Measurements from ENCODE around the gene AGTPBP1. TPM values are rescaled to one million over a fixed set of nuclear protein-coding genes. Genes with fewer than 3 reads are reported as not detected.
"Not testable (repeated sequence)": the region's sequence is repeated elsewhere in the genome, so short reads cannot be mapped to it uniquely, and the experiment has no call there.

Gene AGTPBP1
- total and polyA plus RNA-seq, 2 of the 8 experiments (the other 6 are each of a cell fraction or from before 2014, with no cell fraction given) = 13.4 to 65.2 TPM

DNA sequence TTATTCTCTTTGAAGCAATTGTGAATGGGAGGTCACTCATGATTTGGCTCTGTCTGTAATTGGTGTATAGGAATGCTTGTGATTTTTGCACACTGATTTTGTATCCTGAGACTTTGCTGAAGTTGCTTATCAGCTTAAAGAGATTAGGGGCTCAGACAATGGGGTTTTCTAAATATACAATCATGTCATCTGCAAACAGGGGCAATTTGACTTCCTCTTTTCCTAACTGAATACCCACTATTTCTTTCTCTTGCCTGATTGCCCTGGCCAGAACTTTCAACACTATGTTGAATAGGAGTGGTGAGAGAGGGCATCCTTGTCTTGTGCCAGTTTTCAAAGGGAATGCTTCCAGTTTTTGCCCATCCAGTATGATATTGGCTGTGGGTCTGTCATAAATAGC is 22.3 kb downstream of the AGTPBP1 start:
- H3K27me3 ChIP-seq (replicated peaks in 1 of 4; ENCODE audit: control insufficient read depth in 3 of 4, extremely low read depth in 1 of 4, insufficient read depth in 3 of 4, low read length in 3 of 4); H2BK12ac ChIP-seq (ENCODE audit: low read depth, low read length); H4K5ac ChIP-seq (ENCODE audit: insufficient read length, low read depth, low read length); H2BK120ac ChIP-seq (replicated peaks; ENCODE audit: low read depth, low read length); H3K18ac ChIP-seq (ENCODE audit: extremely low read depth, low read length); H3K4ac ChIP-seq (replicated peaks; ENCODE audit: insufficient read length, low read depth, low read length); H2BK15ac ChIP-seq (ENCODE audit: low read length); H2BK20ac ChIP-seq (ENCODE audit: low read length); DNase-seq (ENCODE audit: low read depth in 1 of 2, low spot score in 2 of 2); H3K9me3 ChIP-seq (ENCODE audit: insufficient read depth in 2 of 2, low read depth in 1 of 2, low read length in 1 of 2); H3K27ac ChIP-seq (ENCODE audit: low read depth, low read length); FAIRE-seq; H2BK5ac ChIP-seq (ENCODE audit: low read depth, low read length); H3K14ac ChIP-seq (ENCODE audit: insufficient read length); H3K23me2 ChIP-seq (ENCODE audit: low read depth, low read length); H3K4me3 ChIP-seq (ENCODE audit: extremely low read depth in 1 of 4, insufficient read depth in 2 of 4, low read depth in 3 of 4, low read length in 4 of 4); H3K36me3 ChIP-seq (ENCODE audit: control insufficient read depth in 2 of 4, insufficient read depth in 4 of 4, low read length in 3 of 4); POLR2A ChIA-PET (ENCODE audit: partially characterized antibody); H3K23ac ChIP-seq (ENCODE audit: insufficient read length); H3K9ac ChIP-seq (replicated peaks in 1 of 4; ENCODE audit: extremely low read depth in 1 of 4, low read depth in 3 of 4, low read length in 3 of 4); H4K20me1 ChIP-seq (replicated peaks in 1 of 2; ENCODE audit: control insufficient read depth in 1 of 2, insufficient read depth in 2 of 2, low read length in 2 of 2); H3K56ac ChIP-seq (replicated peaks; ENCODE audit: insufficient read length, low read depth, low read length); H4K8ac ChIP-seq (ENCODE audit: extremely low read depth, insufficient read depth, low read length); H3K79me1 ChIP-seq (ENCODE audit: low read depth, low read length); H2AK5ac ChIP-seq (ENCODE audit: low read depth, low read length); H3K4me2 ChIP-seq (ENCODE audit: insufficient read depth in 1 of 2, low read depth in 2 of 2, low read length in 2 of 2); H2AFZ ChIP-seq (ENCODE audit: low read length); H4K91ac ChIP-seq (replicated peaks; ENCODE audit: insufficient read length, low read length): not testable (repeated sequence)
- CTCF ChIA-PET (ENCODE audit: partially characterized antibody) = interaction anchor here (1.4 kb wide), 1 partner anchor 21 kb away, joined by 4 read pairs; no protein-coding TSS in a partner anchor
- peaks cover 0 to 25% of the 10 kb centered on the region in 2 experiments; a peak in 2 of 4 replicates for H3K79me2 ChIP-seq (ENCODE audit: control insufficient read depth in 1 of 2, insufficient read depth in 2 of 2, low read length in 2 of 2)
- H3K4me1 ChIP-seq (replicated peaks in 1 of 4; ENCODE audit: control insufficient read depth in 3 of 4, insufficient read depth in 4 of 4, low read length in 3 of 4) = peaks cover 0 to 11% (median 8%) of the 10 kb centered on the region in 4 experiments; a peak in 6 of 7 replicates

- H3K79me2 ChIP-seq (ENCODE audit: control insufficient read depth in 1 of 2, insufficient read depth in 2 of 2, low read length in 2 of 2) = peaks cover 0 to 26% of the 10 kb centered on the region in 2 experiments; a peak in 2 of 4 replicates
- H3K23me2 ChIP-seq (ENCODE audit: low read depth, low read length); H4K20me1 ChIP-seq (replicated peaks in 1 of 2; ENCODE audit: control insufficient read depth in 1 of 2, insufficient read depth in 2 of 2, low read length in 2 of 2); H3K14ac ChIP-seq (ENCODE audit: insufficient read length); H4K91ac ChIP-seq (replicated peaks; ENCODE audit: insufficient read length, low read length); FAIRE-seq; H3K4ac ChIP-seq (replicated peaks; ENCODE audit: insufficient read length, low read depth, low read length); H2AK5ac ChIP-seq (ENCODE audit: low read depth, low read length); H3K4me3 ChIP-seq (ENCODE audit: extremely low read depth in 1 of 4, insufficient read depth in 2 of 4, low read depth in 3 of 4, low read length in 4 of 4); H4K8ac ChIP-seq (ENCODE audit: extremely low read depth, insufficient read depth, low read length); H4K5ac ChIP-seq (ENCODE audit: insufficient read length, low read depth, low read length); H3K79me1 ChIP-seq (ENCODE audit: low read depth, low read length); H3K27me3 ChIP-seq (replicated peaks in 1 of 4; ENCODE audit: control insufficient read depth in 3 of 4, extremely low read depth in 1 of 4, insufficient read depth in 3 of 4, low read length in 3 of 4); H3K9me3 ChIP-seq (ENCODE audit: insufficient read depth in 2 of 2, low read depth in 1 of 2, low read length in 1 of 2); H3K4me1 ChIP-seq (replicated peaks in 1 of 4; ENCODE audit: control insufficient read depth in 3 of 4, insufficient read depth in 4 of 4, low read length in 3 of 4); H3K23ac ChIP-seq (ENCODE audit: insufficient read length); H3K36me3 ChIP-seq (ENCODE audit: control insufficient read depth in 2 of 4, insufficient read depth in 4 of 4, low read length in 3 of 4); H2BK120ac ChIP-seq (replicated peaks; ENCODE audit: low read depth, low read length); H3K18ac ChIP-seq (ENCODE audit: extremely low read depth, low read length); H3K9ac ChIP-seq (replicated peaks in 1 of 4; ENCODE audit: extremely low read depth in 1 of 4, low read depth in 3 of 4, low read length in 3 of 4); H2BK12ac ChIP-seq (ENCODE audit: low read depth, low read length); H2AFZ ChIP-seq (ENCODE audit: low read length); DNase-seq (ENCODE audit: low read depth in 1 of 2, low spot score in 2 of 2); H3K27ac ChIP-seq (ENCODE audit: low read depth, low read length); H3K4me2 ChIP-seq (ENCODE audit: insufficient read depth in 1 of 2, low read depth in 2 of 2, low read length in 2 of 2); H2BK5ac ChIP-seq (ENCODE audit: low read depth, low read length); POLR2A ChIA-PET (ENCODE audit: partially characterized antibody); H2BK15ac ChIP-seq (ENCODE audit: low read length); H2BK20ac ChIP-seq (ENCODE audit: low read length); H3K56ac ChIP-seq (replicated peaks; ENCODE audit: insufficient read length, low read depth, low read length): not testable (repeated sequence)
- CTCF ChIA-PET (ENCODE audit: partially characterized antibody) = interaction anchor here (1.0 to 1.1 kb wide), 2 partner anchors 20 kb away, joined by 3 to 7 read pairs; no protein-coding TSS in a partner anchor
- 99% methylated on average over 4 of the region's 4 CpGs; no CpG with 5 or more reads in 1 of the 2 experiments for WGBS, 2 experiments (ENCODE audit: extremely low coverage in 1 of 2, insufficient coverage in 1 of 2, insufficient read length in 1 of 2, insufficient replicate concordance in 2 of 2, low coverage in 1 of 2, low lambda C conversion rate in 2 of 2, missing lambda C conversion rate in 1 of 2)
Observed at GRCh38 chr9:85717818-85718217, 23.9 kb downstream of the AGTPBP1 start.

All from H1 (cell line).